DND-41 (cell line): ENCODE measurements around the gene FXYD3.

Experiments
- CTCF ChIP-seq: IDR thresholded peaks from 2 replicates; pipeline ENCODE4 v1.5.1; 2012; ENCODE audit warnings: borderline replicate concordance, low read length, moderate library complexity, mild to moderate bottlenecking; ENCODE audit not compliant: poor library complexity, severe bottlenecking; ENCODE audit errors: extremely low read depth
- EZH2 ChIP-seq: IDR thresholded peaks from 3 replicates; pipeline ENCODE4 v1.6.1; 2012; ENCODE audit warnings: borderline replicate concordance, low read depth, mild to moderate bottlenecking, moderate library complexity, low read length, inconsistent platforms; ENCODE audit not compliant: severe bottlenecking

- TF ChIP-seq CTCF (peak; percentile 94), EZH2 (no peak)
Observed at GRCh38 chr19:35066691-35067563, 48.7 kb upstream of the FXYD3 start.
